ENCODE results near the gene PRKD3. TPM values are rescaled to one million over a fixed set of nuclear protein-coding genes. Genes with fewer than 3 reads are reported as not detected.
A peak's percentile ranks its signal among the peaks of the same experiment; 100 is the strongest.

PRKD3 gene
- total RNA-seq: 50.1 and 54.7 TPM in 2 replicates
- long read RNA-seq, full-length matches to known transcripts: 1 of 58 reads
- long read RNA-seq, partial matches to known transcripts: 9 of 58 reads
- long read RNA-seq, other reads (novel, unspliced or antisense): 48 of 58 reads

GRCh38 chr2:37324786-37325624 lies at the start of gene PRKD3:
TSS of gene PRKD3 (minus strand) at chr2:37324833. CDS start at chr2:37316524, 8,309 bp downstream.
- TF ChIP-seq CTCF (IDR thresholded peaks at IDR 0.05): no peak
- Mint-ChIP-seq H3K27ac (ENCODE audit: unreplicated experiment) (peak within 1 kb of the TSS; percentile 91), H3K36me3 (ENCODE audit: unreplicated experiment) (no peaks in the 10 kb centered on the region), H3K27me3 (ENCODE audit: unreplicated experiment) (no peaks in the 10 kb centered on the region), H3K4me1 (ENCODE audit: unreplicated experiment) (peaks cover 46% of the 10 kb centered on the region), H3K4me3 (ENCODE audit: unreplicated experiment) (peak within 1 kb of the TSS; percentile 96), H3K9me3 (ENCODE audit: unreplicated experiment) (no peaks in the 10 kb centered on the region)
- peak; percentile 91 for DNase-seq (ENCODE audit: extremely low spot score, unreplicated experiment)

GRCh38 chr2:37372000-37372399 lies 47.4 kb upstream of the PRKD3 start:
- DNase-seq (ENCODE audit: extremely low spot score, unreplicated experiment): no peak
- Mint-ChIP-seq H3K4me1 (ENCODE audit: unreplicated experiment) (peaks cover 7% of the 10 kb centered on the region), H3K9me3 (ENCODE audit: unreplicated experiment) (no peaks in the 10 kb centered on the region), H3K27me3 (ENCODE audit: unreplicated experiment) (peaks cover 5% of the 10 kb centered on the region), H3K36me3 (ENCODE audit: unreplicated experiment) (no peaks in the 10 kb centered on the region), H3K4me3 (ENCODE audit: unreplicated experiment) (no peak overlapping the region), H3K27ac (ENCODE audit: unreplicated experiment) (no peak overlapping the region)
- TF ChIP-seq CTCF (IDR thresholded peaks at IDR 0.05): no peak

GRCh38 chr2:37370666-37371065 lies 46.0 kb upstream of the PRKD3 start:
- Mint-ChIP-seq H3K36me3 (ENCODE audit: unreplicated experiment) (no peaks in the 10 kb centered on the region), H3K27ac (ENCODE audit: unreplicated experiment) (no peak overlapping the region), H3K4me3 (ENCODE audit: unreplicated experiment) (no peak overlapping the region), H3K4me1 (ENCODE audit: unreplicated experiment) (peaks cover 5% of the 10 kb centered on the region), H3K9me3 (ENCODE audit: unreplicated experiment) (no peaks in the 10 kb centered on the region), H3K27me3 (ENCODE audit: unreplicated experiment) (peaks cover 5% of the 10 kb centered on the region)
- no peak for DNase-seq (ENCODE audit: extremely low spot score, unreplicated experiment)
- no peak for TF ChIP-seq CTCF (IDR thresholded peaks at IDR 0.05)

GRCh38 chr2:37367984-37368383 lies 43.4 kb upstream of the PRKD3 start:
- Mint-ChIP-seq H3K27me3 (ENCODE audit: unreplicated experiment) (peaks cover 5% of the 10 kb centered on the region), H3K27ac (ENCODE audit: unreplicated experiment) (no peak overlapping the region), H3K4me1 (ENCODE audit: unreplicated experiment) (peaks cover 3% of the 10 kb centered on the region), H3K4me3 (ENCODE audit: unreplicated experiment) (no peak overlapping the region), H3K9me3 (ENCODE audit: unreplicated experiment) (no peaks in the 10 kb centered on the region), H3K36me3 (ENCODE audit: unreplicated experiment) (no peaks in the 10 kb centered on the region)
- DNase-seq (ENCODE audit: extremely low spot score, unreplicated experiment): no peak
- TF ChIP-seq CTCF (IDR thresholded peaks at IDR 0.05): no peak

- H3K4me3 Mint-ChIP-seq (ENCODE audit: unreplicated experiment): no peak overlapping the region
- H3K4me1 Mint-ChIP-seq (ENCODE audit: unreplicated experiment): peaks cover 3% of the 10 kb centered on the region
- DNase-seq (ENCODE audit: extremely low spot score, unreplicated experiment): no peak
These were observed 42.7 kb upstream of the PRKD3 start for GRCh38 chr2:37367310-37367709.

More at GRCh38 chr2:37367310-37367709, 42.7 kb upstream of the PRKD3 start:
- Mint-ChIP-seq H3K27me3 (ENCODE audit: unreplicated experiment) (peaks cover 7% of the 10 kb centered on the region), H3K9me3 (ENCODE audit: unreplicated experiment) (no peaks in the 10 kb centered on the region), H3K27ac (ENCODE audit: unreplicated experiment) (no peak overlapping the region), H3K36me3 (ENCODE audit: unreplicated experiment) (no peaks in the 10 kb centered on the region)
- no peak for TF ChIP-seq CTCF (IDR thresholded peaks at IDR 0.05)
